Measurements from ENCODE around the gene SLC9C1.
A peak's percentile ranks its signal among the peaks of the same experiment; 100 is the strongest.

Gene SLC9C1

GRCh38 chr3:112304611-112305010 lies 10.6 kb upstream of the SLC9C1 start:
- H3K27ac ChIP-seq (ENCODE audit: low read depth, low read length) = peak overlapping the region; percentile 68; the same call in 1 of the 2 replicates
- H3K36me3 ChIP-seq (ENCODE audit: control insufficient read depth, insufficient read depth, low read length) = no peaks in the 10 kb centered on the region
- peak overlapping the region; percentile 23 for H3K9ac ChIP-seq (ENCODE audit: low read length)
- H3K27me3 ChIP-seq (ENCODE audit: control insufficient read depth, insufficient read depth, low read length) = no peaks in the 10 kb centered on the region
- peak overlapping the region; percentile 51; the same call in 1 of the 2 replicates for H3K4me3 ChIP-seq (ENCODE audit: low read depth, low read length)
- H3K4me1 ChIP-seq (ENCODE audit: control insufficient read depth, insufficient read depth, low read length) = peaks cover 44% of the 10 kb centered on the region
- peaks cover 20% of the 10 kb centered on the region; the same call in 1 of the 2 replicates for H3K9me3 ChIP-seq (ENCODE audit: control insufficient read depth, insufficient read depth, low read depth, low read length)

- Histone ChIP-seq H3K27me3 (ENCODE audit: control insufficient read depth, insufficient read depth, low read length) (no peaks in the 10 kb centered on the region), H3K9me3 (ENCODE audit: control insufficient read depth, insufficient read depth, low read depth, low read length) (peaks cover 20% of the 10 kb centered on the region; the same call in 1 of the 2 replicates), H3K36me3 (ENCODE audit: control insufficient read depth, insufficient read depth, low read length) (no peaks in the 10 kb centered on the region), H3K4me1 (ENCODE audit: control insufficient read depth, insufficient read depth, low read length) (peaks cover 44% of the 10 kb centered on the region), H3K9ac (ENCODE audit: low read length) (peak overlapping the region; percentile 23), H3K27ac (ENCODE audit: low read depth, low read length) (peak overlapping the region; percentile 68), H3K4me3 (ENCODE audit: low read depth, low read length) (peak overlapping the region; percentile 51)
These were observed 9.8 kb upstream of the SLC9C1 start for GRCh38 chr3:112303764-112304325.

GRCh38 chr3:112302881-112303763 lies 9.1 kb upstream of the SLC9C1 start:
- Histone ChIP-seq H3K4me1 (ENCODE audit: control insufficient read depth, insufficient read depth, low read length) (peaks cover 40% of the 10 kb centered on the region), H3K36me3 (ENCODE audit: control insufficient read depth, insufficient read depth, low read length) (no peaks in the 10 kb centered on the region), H3K9me3 (ENCODE audit: control insufficient read depth, insufficient read depth, low read depth, low read length) (peaks cover 20% of the 10 kb centered on the region; the same call in 1 of the 2 replicates), H3K27ac (ENCODE audit: low read depth, low read length) (peak overlapping the region; percentile 68), H3K4me3 (ENCODE audit: low read depth, low read length) (peak overlapping the region; percentile 51), H3K27me3 (ENCODE audit: control insufficient read depth, insufficient read depth, low read length) (no peaks in the 10 kb centered on the region), H3K9ac (ENCODE audit: low read length) (peak overlapping the region; percentile 44)

GRCh38 chr3:112302150-112302830 lies 8.3 kb upstream of the SLC9C1 start:
- H3K9me3 ChIP-seq (ENCODE audit: control insufficient read depth, insufficient read depth, low read depth, low read length) = peaks cover 20% of the 10 kb centered on the region; the same call in 1 of the 2 replicates
- H3K27ac ChIP-seq (ENCODE audit: low read depth, low read length) = peak overlapping the region; percentile 66
- peaks cover 38% of the 10 kb centered on the region for H3K4me1 ChIP-seq (ENCODE audit: control insufficient read depth, insufficient read depth, low read length)
- peak overlapping the region; percentile 44 for H3K9ac ChIP-seq (ENCODE audit: low read length)
- H3K36me3 ChIP-seq (ENCODE audit: control insufficient read depth, insufficient read depth, low read length) = no peaks in the 10 kb centered on the region
- no peaks in the 10 kb centered on the region for H3K27me3 ChIP-seq (ENCODE audit: control insufficient read depth, insufficient read depth, low read length)
- H3K4me3 ChIP-seq (ENCODE audit: low read depth, low read length) = peak overlapping the region; percentile 51

- H3K27ac ChIP-seq (ENCODE audit: low read depth, low read length) = no peak overlapping the region
- H3K4me3 ChIP-seq (ENCODE audit: low read depth, low read length) = no peak overlapping the region
- H3K9me3 ChIP-seq (ENCODE audit: control insufficient read depth, insufficient read depth, low read depth, low read length) = peaks cover 20% of the 10 kb centered on the region; the same call in 1 of the 2 replicates
These were observed 4.8 kb upstream of the SLC9C1 start for GRCh38 chr3:112298781-112299180.

GRCh38 chr3:112297714-112298113 lies 3.7 kb upstream of the SLC9C1 start:
- Histone ChIP-seq H3K36me3 (ENCODE audit: control insufficient read depth, insufficient read depth, low read length) (no peaks in the 10 kb centered on the region), H3K27ac (ENCODE audit: low read depth, low read length) (no peak overlapping the region), H3K9me3 (ENCODE audit: control insufficient read depth, insufficient read depth, low read depth, low read length) (peaks cover 20% of the 10 kb centered on the region; the same call in 1 of the 2 replicates), H3K4me1 (ENCODE audit: control insufficient read depth, insufficient read depth, low read length) (peaks cover 17% of the 10 kb centered on the region), H3K4me3 (ENCODE audit: low read depth, low read length) (no peak overlapping the region), H3K27me3 (ENCODE audit: control insufficient read depth, insufficient read depth, low read length) (no peaks in the 10 kb centered on the region), H3K9ac (ENCODE audit: low read length) (no peak overlapping the region)

More at GRCh38 chr3:112298781-112299180, 4.8 kb upstream of the SLC9C1 start:
- Histone ChIP-seq H3K36me3 (ENCODE audit: control insufficient read depth, insufficient read depth, low read length) (no peaks in the 10 kb centered on the region), H3K9ac (ENCODE audit: low read length) (no peak overlapping the region), H3K27me3 (ENCODE audit: control insufficient read depth, insufficient read depth, low read length) (no peaks in the 10 kb centered on the region), H3K4me1 (ENCODE audit: control insufficient read depth, insufficient read depth, low read length) (peaks cover 19% of the 10 kb centered on the region)

- no peak overlapping the region for H3K27ac ChIP-seq (ENCODE audit: low read depth, low read length)
- H3K27me3 ChIP-seq (ENCODE audit: control insufficient read depth, insufficient read depth, low read length) = no peaks in the 10 kb centered on the region
- H3K4me1 ChIP-seq (ENCODE audit: control insufficient read depth, insufficient read depth, low read length) = peaks cover 9% of the 10 kb centered on the region
- H3K9me3 ChIP-seq (ENCODE audit: control insufficient read depth, insufficient read depth, low read depth, low read length) = peaks cover 2% of the 10 kb centered on the region; the same call in 1 of the 2 replicates
- no peak overlapping the region for H3K4me3 ChIP-seq (ENCODE audit: low read depth, low read length)
- no peak overlapping the region for H3K9ac ChIP-seq (ENCODE audit: low read length)
- no peaks in the 10 kb centered on the region for H3K36me3 ChIP-seq (ENCODE audit: control insufficient read depth, insufficient read depth, low read length)
These were observed 5.0 kb downstream of the SLC9C1 start for GRCh38 chr3:112289011-112289410.

- Histone ChIP-seq H3K4me1 (ENCODE audit: control insufficient read depth, insufficient read depth, low read length) (0 out of 2 replicates have a peak, but pooled peaks cover 3% of the 10 kb centered on the region), H3K27me3 (ENCODE audit: control insufficient read depth, insufficient read depth, low read length) (no peaks in the 10 kb centered on the region), H3K9me3 (ENCODE audit: control insufficient read depth, insufficient read depth, low read depth, low read length) (no peaks in the 10 kb centered on the region), H3K27ac (ENCODE audit: low read depth, low read length) (no peak overlapping the region), H3K4me3 (ENCODE audit: low read depth, low read length) (no peak overlapping the region), H3K9ac (ENCODE audit: low read length) (no peak overlapping the region), H3K36me3 (ENCODE audit: control insufficient read depth, insufficient read depth, low read length) (no peaks in the 10 kb centered on the region)
These were observed 13.8 kb downstream of the SLC9C1 start for GRCh38 chr3:112280266-112280665.

- no peaks in the 10 kb centered on the region for H3K27me3 ChIP-seq (ENCODE audit: control insufficient read depth, insufficient read depth, low read length)
- H3K9me3 ChIP-seq (ENCODE audit: control insufficient read depth, insufficient read depth, low read depth, low read length) = no peaks in the 10 kb centered on the region
- H3K9ac ChIP-seq (ENCODE audit: low read length) = no peak overlapping the region
- H3K36me3 ChIP-seq (ENCODE audit: control insufficient read depth, insufficient read depth, low read length) = no peaks in the 10 kb centered on the region
- H3K4me3 ChIP-seq (ENCODE audit: low read depth, low read length) = no peak overlapping the region
- no peak overlapping the region for H3K27ac ChIP-seq (ENCODE audit: low read depth, low read length)
- 0 out of 2 replicates have a peak, but pooled peaks cover 2% of the 10 kb centered on the region for H3K4me1 ChIP-seq (ENCODE audit: control insufficient read depth, insufficient read depth, low read length)
These were observed 20.5 kb downstream of the SLC9C1 start for GRCh38 chr3:112273536-112273935.

GRCh38 chr3:112261742-112262141 lies 32.3 kb downstream of the SLC9C1 start:
- no peak overlapping the region for H3K9ac ChIP-seq (ENCODE audit: low read length)
- no peaks in the 10 kb centered on the region for H3K4me1 ChIP-seq (ENCODE audit: control insufficient read depth, insufficient read depth, low read length)
- H3K4me3 ChIP-seq (ENCODE audit: low read depth, low read length) = no peak overlapping the region
- no peaks in the 10 kb centered on the region for H3K27me3 ChIP-seq (ENCODE audit: control insufficient read depth, insufficient read depth, low read length)
- H3K9me3 ChIP-seq (ENCODE audit: control insufficient read depth, insufficient read depth, low read depth, low read length) = no peaks in the 10 kb centered on the region
- H3K36me3 ChIP-seq (ENCODE audit: control insufficient read depth, insufficient read depth, low read length) = no peaks in the 10 kb centered on the region
- H3K27ac ChIP-seq (ENCODE audit: low read depth, low read length) = no peak overlapping the region

Measured in HUES6 (cell line).